WERI-Rb-1 (cell line): ENCODE results near the gene EGLN1.
A peak's percentile ranks its signal among the peaks of the same experiment; 100 is the strongest.

Experiments
- DNase-seq: peaks from one replicate; pipeline ENCODE4 v3.0.0-alpha.2; 2020
- H3K27ac ChIP-seq: fragments of 250-450 bp; sonication (Bioruptor Pico); 2 replicates; pipeline ENCODE4 v1.5.1; 2020; ENCODE audit warnings: mild to moderate bottlenecking, moderate library complexity
- H3K27me3 ChIP-seq: fragments of 250-450 bp; sonication (Bioruptor Pico); 2 replicates; pipeline ENCODE4 v1.5.1; 2021; ENCODE audit warnings: mild to moderate bottlenecking, low read depth, moderate library complexity; ENCODE audit not compliant: insufficient read depth, severe bottlenecking
- H3K36me3 ChIP-seq: fragments of 250-450 bp; sonication (Bioruptor Pico); 2 replicates; pipeline ENCODE4 v1.5.1; 2020; ENCODE audit warnings: mild to moderate bottlenecking, moderate library complexity
- H3K4me3 ChIP-seq: 2 replicates; pipeline ENCODE4 v1.5.1; 2011; ENCODE audit warnings: low read depth, mild to moderate bottlenecking, control low read depth, low read length
- H3K9me3 ChIP-seq: fragments of 250-450 bp; sonication (Bioruptor Pico); 2 replicates; pipeline ENCODE4 v1.5.1; 2021; ENCODE audit warnings: mild to moderate bottlenecking, moderate library complexity; ENCODE audit not compliant: severe bottlenecking
- TF ChIP-seq, protein P1 (sequence below): IDR thresholded peaks from 2 replicates; pipeline ENCODE4 v1.5.1; 2011; ENCODE audit warnings: low read depth, mild to moderate bottlenecking, control low read depth, inconsistent platforms, low read length

The EGLN1 gene

DNA sequence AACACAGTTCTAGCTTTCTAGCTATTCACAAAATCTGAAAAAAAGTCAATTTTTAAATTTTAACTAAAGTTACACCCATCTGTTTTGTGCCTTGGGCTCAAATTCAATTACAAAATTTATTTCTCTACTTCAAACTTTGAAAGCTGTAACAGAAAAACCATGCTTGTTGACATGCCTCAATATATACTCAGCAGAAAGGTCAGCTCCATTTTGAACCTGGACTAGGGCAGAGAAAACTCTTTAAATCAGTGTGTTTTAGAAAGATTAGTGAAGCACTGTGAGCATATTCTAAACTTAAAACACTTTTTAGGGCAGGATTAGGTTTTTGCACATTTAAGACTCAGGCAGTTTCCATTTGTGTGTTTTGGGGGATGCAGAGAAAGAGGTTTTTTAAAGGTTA is 49.6 kb downstream of the EGLN1 start:
- TF ChIP-seq, protein P1, sequence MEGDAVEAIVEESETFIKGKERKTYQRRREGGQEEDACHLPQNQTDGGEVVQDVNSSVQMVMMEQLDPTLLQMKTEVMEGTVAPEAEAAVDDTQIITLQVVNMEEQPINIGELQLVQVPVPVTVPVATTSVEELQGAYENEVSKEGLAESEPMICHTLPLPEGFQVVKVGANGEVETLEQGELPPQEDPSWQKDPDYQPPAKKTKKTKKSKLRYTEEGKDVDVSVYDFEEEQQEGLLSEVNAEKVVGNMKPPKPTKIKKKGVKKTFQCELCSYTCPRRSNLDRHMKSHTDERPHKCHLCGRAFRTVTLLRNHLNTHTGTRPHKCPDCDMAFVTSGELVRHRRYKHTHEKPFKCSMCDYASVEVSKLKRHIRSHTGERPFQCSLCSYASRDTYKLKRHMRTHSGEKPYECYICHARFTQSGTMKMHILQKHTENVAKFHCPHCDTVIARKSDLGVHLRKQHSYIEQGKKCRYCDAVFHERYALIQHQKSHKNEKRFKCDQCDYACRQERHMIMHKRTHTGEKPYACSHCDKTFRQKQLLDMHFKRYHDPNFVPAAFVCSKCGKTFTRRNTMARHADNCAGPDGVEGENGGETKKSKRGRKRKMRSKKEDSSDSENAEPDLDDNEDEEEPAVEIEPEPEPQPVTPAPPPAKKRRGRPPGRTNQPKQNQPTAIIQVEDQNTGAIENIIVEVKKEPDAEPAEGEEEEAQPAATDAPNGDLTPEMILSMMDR, result no peak
- H3K36me3 ChIP-seq, result no peaks in the 10 kb centered on the region
- no peak overlapping the region for H3K27ac ChIP-seq

DNA sequence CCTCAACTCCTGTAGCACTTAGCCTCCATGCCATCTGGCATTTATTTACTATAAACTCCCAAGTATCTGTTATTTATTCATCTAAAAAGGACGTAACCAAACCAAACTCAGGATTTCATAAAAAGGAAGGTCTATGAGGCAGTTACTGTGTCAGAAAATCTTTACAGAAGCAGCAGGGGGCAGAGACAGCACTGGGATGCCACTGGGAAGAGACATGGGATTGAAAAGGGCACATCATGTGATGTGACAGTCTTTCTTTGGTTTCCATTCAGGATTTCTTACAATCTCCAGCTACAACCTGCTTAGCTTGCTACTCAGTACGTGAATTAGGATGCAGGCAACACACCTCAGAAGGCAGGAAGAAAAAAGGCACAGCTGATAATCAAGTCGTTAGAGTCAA is 52.8 kb downstream of the EGLN1 start:
- no peaks in the 10 kb centered on the region for H3K9me3 ChIP-seq
- H3K4me3 ChIP-seq, result no peak overlapping the region
- no peaks in the 10 kb centered on the region for H3K36me3 ChIP-seq
- TF ChIP-seq, protein P1, result peak; percentile 9; the same call in 1 of the 2 replicates
- no peaks in the 10 kb centered on the region for H3K27me3 ChIP-seq
- no peak for DNase-seq
- H3K27ac ChIP-seq, result no peak overlapping the region

More for the DNA sequence above, 49.6 kb downstream of the EGLN1 start:
- Histone ChIP-seq H3K9me3 (no peaks in the 10 kb centered on the region), H3K4me3 (no peak overlapping the region), H3K27me3 (no peaks in the 10 kb centered on the region)
- no peak for DNase-seq

DNA sequence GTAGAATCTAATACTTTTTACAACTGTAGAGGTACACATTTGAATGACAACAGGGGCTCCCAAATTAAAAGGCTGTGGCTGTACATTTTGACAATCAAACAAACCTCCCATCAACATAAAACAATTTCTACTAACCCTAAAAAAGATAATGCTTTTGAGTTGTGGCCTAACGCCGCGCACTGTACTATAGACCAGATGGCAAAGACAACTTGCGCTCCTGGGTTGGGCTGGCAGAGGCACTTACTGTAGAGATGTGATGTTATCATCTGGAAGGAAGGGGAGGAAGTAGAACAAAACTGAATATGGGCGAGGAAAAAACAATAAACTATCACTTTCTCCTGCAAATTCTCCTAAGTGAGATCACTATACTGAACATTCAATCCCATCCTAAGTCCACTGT is 57.9 kb downstream of the EGLN1 start:
- Histone ChIP-seq H3K27ac (no peak overlapping the region), H3K36me3 (no peaks in the 10 kb centered on the region; the same call in 1 of the 2 replicates)

DNA sequence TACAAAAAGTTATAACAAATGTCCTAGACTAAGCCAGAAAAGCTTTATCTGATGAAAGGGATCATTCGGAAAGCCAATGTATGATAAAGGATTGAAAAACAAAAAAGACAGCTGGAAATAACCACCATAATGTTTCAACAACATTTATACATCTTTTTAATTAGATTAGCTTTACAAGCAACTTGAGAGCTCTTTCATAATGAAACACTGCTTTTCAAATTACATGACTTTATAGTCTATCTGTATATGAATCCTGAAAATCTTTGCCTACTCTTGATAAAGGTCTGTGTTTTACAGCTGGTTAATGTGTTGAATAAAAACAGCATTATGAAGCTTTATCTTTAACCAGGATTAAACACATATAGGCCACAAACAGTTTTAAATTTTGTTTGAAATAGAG is 58.5 kb downstream of the EGLN1 start:
- H3K36me3 ChIP-seq, result no peaks in the 10 kb centered on the region; the same call in 1 of the 2 replicates
- no peaks in the 10 kb centered on the region for H3K9me3 ChIP-seq
- no peaks in the 10 kb centered on the region for H3K27me3 ChIP-seq
- no peak for DNase-seq
- no peak overlapping the region for H3K27ac ChIP-seq
- TF ChIP-seq, protein P1, result no peak
- H3K4me3 ChIP-seq, result no peak overlapping the region

More for the DNA sequence above, 57.9 kb downstream of the EGLN1 start:
- Histone ChIP-seq H3K9me3 (no peaks in the 10 kb centered on the region), H3K27me3 (no peaks in the 10 kb centered on the region), H3K4me3 (no peak overlapping the region)
- DNase-seq, result no peak
- TF ChIP-seq, protein P1, result no peak

DNA sequence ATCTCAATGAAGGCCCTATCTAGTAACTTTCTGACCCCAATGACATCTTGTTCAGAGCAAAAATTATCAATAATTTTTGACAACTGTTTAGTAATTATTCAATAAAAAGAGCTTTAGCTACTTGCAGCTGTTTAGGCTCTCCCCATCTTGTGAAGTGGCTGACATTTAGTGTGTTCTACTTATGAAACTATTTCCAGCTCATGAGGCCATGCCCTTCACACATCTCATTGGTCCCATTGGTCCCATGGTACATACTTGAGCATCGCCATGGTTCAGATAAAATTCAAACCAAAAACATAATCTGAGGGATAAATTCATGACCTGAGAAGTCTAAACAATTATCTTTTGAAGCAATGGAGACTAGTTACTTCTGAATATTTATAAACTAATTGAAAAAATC is 59.8 kb downstream of the EGLN1 start:
- Histone ChIP-seq H3K27ac (no peak overlapping the region), H3K4me3 (no peak overlapping the region), H3K36me3 (no peaks in the 10 kb centered on the region; the same call in 1 of the 2 replicates), H3K27me3 (no peaks in the 10 kb centered on the region), H3K9me3 (no peaks in the 10 kb centered on the region)
- TF ChIP-seq, protein P1, result no peak
- DNase-seq, result no peak

DNA sequence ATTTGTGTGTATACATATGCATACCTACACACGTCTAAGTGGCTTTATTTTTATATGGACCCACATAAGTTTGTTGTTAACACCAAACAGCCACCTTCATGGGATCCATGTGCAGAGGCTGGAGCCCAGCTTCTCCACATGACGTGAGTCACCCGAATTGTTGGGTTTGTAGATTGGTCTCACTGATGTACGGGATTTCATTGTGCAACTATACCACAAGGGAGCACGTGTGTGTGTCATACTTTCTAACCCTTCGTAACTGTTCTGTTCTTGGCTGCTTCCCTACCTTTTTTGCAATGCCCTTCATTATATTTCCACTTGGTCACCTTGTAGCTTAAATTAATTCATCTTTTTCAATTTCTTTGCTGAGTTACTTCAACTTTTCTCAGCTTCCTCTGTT is 63.0 kb downstream of the EGLN1 start:
- Histone ChIP-seq H3K27me3 (no peaks in the 10 kb centered on the region), H3K9me3 (no peaks in the 10 kb centered on the region), H3K27ac (no peak overlapping the region), H3K36me3 (no peaks in the 10 kb centered on the region; the same call in none of the 2 replicates), H3K4me3 (no peak overlapping the region)
- no peak for DNase-seq
- TF ChIP-seq, protein P1, result no peak
